Measurements from ENCODE around the gene MTMR10. TPM values are rescaled to one million over a fixed set of nuclear protein-coding genes. Genes with fewer than 3 reads are reported as not detected.

MTMR10 gene
- total and polyA plus RNA-seq, 2 experiments from 2014 or later: 4.3 to 11.3 TPM

- Histone ChIP-seq H3K27ac (ENCODE audit: low read depth) (peak overlapping the region; percentile 98), H3K27me3 (ENCODE audit: insufficient read depth) (no peaks in the 10 kb centered on the region), H3K9me2 (ENCODE audit: insufficient read depth) (no peaks in the 10 kb centered on the region), H2AFZ (peak overlapping the region; percentile 64), H3K79me2 (replicated peaks; ENCODE audit: insufficient read depth) (peaks cover 12% of the 10 kb centered on the region), H3F3A (replicated peaks; ENCODE audit: low read depth) (peaks cover 4% of the 10 kb centered on the region; the same call in 1 of the 2 replicates), H3K4me2 (peak overlapping the region; percentile 75), H3K4me3 (peak overlapping the region; percentile 68), H3K4me1 (ENCODE audit: insufficient read depth) (peaks cover 15% of the 10 kb centered on the region), H4K20me1 (replicated peaks; ENCODE audit: insufficient read depth) (no peaks in the 10 kb centered on the region; the same call in 1 of the 2 replicates), H3K36me3 (ENCODE audit: insufficient read depth) (no peaks in the 10 kb centered on the region)
- Mint-ChIP-seq H3K4me1 (peaks cover 18% of the 10 kb centered on the region), H3K27me3 (ENCODE audit: insufficient read depth, low read depth, poor library complexity) (peaks cover 7% of the 10 kb centered on the region), H3K4me3 (peak overlapping the region; percentile 90), H3K27ac (peak overlapping the region; percentile 87), H3K9me3 (no peaks in the 10 kb centered on the region; the same call in 2 of the 3 replicates), H3K36me3 (ENCODE audit: low read depth) (peaks cover 8% of the 10 kb centered on the region; the same call in 2 of the 3 replicates)
- no peak for ATAC-seq
- TF ChIP-seq ZNF462 (CRISPR knock-in tag; IDR thresholded peaks at IDR 0.05): no peak
- no peak for TF ChIP-seq STAT1 (IDR thresholded peaks at IDR 0.05; ENCODE audit: unreplicated experiment)
- DNase-seq (ENCODE audit: low spot score): no peak
Observed at GRCh38 chr15:30990446-30991254, 778 bp downstream of the MTMR10 start.

GRCh38 chr15:30990036-30990435 lies 1.4 kb downstream of the MTMR10 start:
- H3K27ac ChIP-seq (ENCODE audit: low read depth): no peak overlapping the region
- Mint-ChIP-seq H3K9me3 (no peaks in the 10 kb centered on the region; the same call in 2 of the 3 replicates), H3K27me3 (ENCODE audit: insufficient read depth, low read depth, poor library complexity) (peaks cover 7% of the 10 kb centered on the region), H3K27ac (no peak overlapping the region), H3K4me1 (peaks cover 18% of the 10 kb centered on the region), H3K36me3 (ENCODE audit: low read depth) (peaks cover 8% of the 10 kb centered on the region; the same call in 2 of the 3 replicates), H3K4me3 (peak overlapping the region; percentile 90)
- DNase-seq (ENCODE audit: low spot score) (no peak), ATAC-seq (no peak)
- H3K9me2 ChIP-seq (ENCODE audit: insufficient read depth): no peaks in the 10 kb centered on the region
- peaks cover 12% of the 10 kb centered on the region for H3K79me2 ChIP-seq (replicated peaks; ENCODE audit: insufficient read depth)
- peaks cover 4% of the 10 kb centered on the region; the same call in 1 of the 2 replicates for H3F3A ChIP-seq (replicated peaks; ENCODE audit: low read depth)
- no peaks in the 10 kb centered on the region for H3K36me3 ChIP-seq (ENCODE audit: insufficient read depth)
- H3K4me3 ChIP-seq: peak overlapping the region; percentile 68
- peaks cover 15% of the 10 kb centered on the region for H3K4me1 ChIP-seq (ENCODE audit: insufficient read depth)
- H4K20me1 ChIP-seq (replicated peaks; ENCODE audit: insufficient read depth): no peaks in the 10 kb centered on the region; the same call in 1 of the 2 replicates
- peak overlapping the region; percentile 75 for H3K4me2 ChIP-seq
- H2AFZ ChIP-seq: no peak overlapping the region
- no peaks in the 10 kb centered on the region for H3K27me3 ChIP-seq (ENCODE audit: insufficient read depth)
- no peak for TF ChIP-seq ETS1 (IDR thresholded peaks at IDR 0.05)
